Naive thymus-derived CD4-positive, alpha-beta T cell (primary cell): Measurements from ENCODE around the gene PRC1. TPM values are rescaled to one million over a fixed set of nuclear protein-coding genes. Genes with fewer than 3 reads are reported as not detected.
A peak's percentile ranks its signal among the peaks of the same experiment; 100 is the strongest.
"Not testable (repeated sequence)": the region's sequence is repeated elsewhere in the genome, so short reads cannot be mapped to it uniquely, and the experiment has no call there.

Experiments
- ATAC-seq: fragments of 150-1000 bp; cut with Tn5 transposase; 2 replicates; pipeline ENCODE4 v1.10.0; 2021; ENCODE audit warnings: mild to moderate bottlenecking, moderate library complexity
- CTCF ChIA-PET: fragments of 350-600 bp; sonication (Branson Sonifier 250); formaldehyde crosslinking; loops from one replicate; lab custom pipeline; 2021; ENCODE audit warnings: antibody characterized with exemption; lab: Charles Lee
- POLR2A ChIA-PET: fragments of 350-600 bp; sonication (Branson Sonifier 250); formaldehyde crosslinking; loops from one replicate; lab custom pipeline; 2021; ENCODE audit warnings: antibody characterized with exemption, inconsistent platforms; lab: Charles Lee
- DNase-seq, 9 donors: peaks; one replicate each; pipeline versions ENCODE4 v3.0.0 to v3.0.0-alpha.2; 2020 to 2022; ENCODE audit warnings: mixed read lengths in 1 of 9
- H3K27ac ChIP-seq: one replicate; pipeline ENCODE4 v1.7.0; 2013; ENCODE audit warnings: mild to moderate bottlenecking, low read depth, low read length, moderate library complexity
- H3K27me3 ChIP-seq, 2 donors: one replicate each; pipeline ENCODE4 v1.7.0; 2013; ENCODE audit warnings: low read length in 2 of 2, mild to moderate bottlenecking in 2 of 2, moderate library complexity in 2 of 2; ENCODE audit not compliant: control insufficient read depth in 2 of 2, insufficient read depth in 2 of 2
- H3K36me3 ChIP-seq, 3 experiments: 1 replicate in 2 of 3; 2 replicates in 1 of 3; pipeline ENCODE4 v1.7.0; 2013; ENCODE audit warnings: low read length in 3 of 3, mild to moderate bottlenecking in 3 of 3, moderate library complexity in 1 of 3; ENCODE audit not compliant: insufficient read depth in 3 of 3, control insufficient read depth in 2 of 3
- H3K4me1 ChIP-seq, 2 donors: one replicate each; pipeline ENCODE4 v1.7.0; 2013; ENCODE audit warnings: low read length in 2 of 2, mild to moderate bottlenecking in 2 of 2, moderate library complexity in 1 of 2; ENCODE audit not compliant: control insufficient read depth in 2 of 2, insufficient read depth in 2 of 2
- H3K4me3 ChIP-seq: 2 replicates; pipeline ENCODE4 v1.7.0; 2013; ENCODE audit warnings: mild to moderate bottlenecking, low read length
- H3K9me3 ChIP-seq, 3 experiments: 1 replicate in 2 of 3; 2 replicates in 1 of 3; pipeline ENCODE4 v1.7.0; 2013; ENCODE audit warnings: low read length in 3 of 3; ENCODE audit not compliant: control insufficient read depth in 2 of 3
- H3K27ac Mint-ChIP-seq, 9 donors: one replicate each; pipeline ENCODE4 v1.8.0; 2020 to 2022; ENCODE audit warnings: mixed read lengths in 9 of 9, mild to moderate bottlenecking in 8 of 9, moderate library complexity in 5 of 9, inconsistent platforms in 2 of 9
- H3K27me3 Mint-ChIP-seq, 5 donors: one replicate each; pipeline ENCODE4 v1.8.0; 2021 to 2022; ENCODE audit warnings: mixed read lengths in 5 of 5, mild to moderate bottlenecking in 1 of 5
- H3K36me3 Mint-ChIP-seq, 5 donors: one replicate each; pipeline ENCODE4 v1.8.0; 2020 to 2022; ENCODE audit warnings: mixed read lengths in 5 of 5, mild to moderate bottlenecking in 3 of 5, inconsistent platforms in 1 of 5
- H3K4me1 Mint-ChIP-seq, 7 donors: one replicate each; pipeline ENCODE4 v1.8.0; 2020 to 2022; ENCODE audit warnings: mixed read lengths in 7 of 7, mild to moderate bottlenecking in 3 of 7, inconsistent platforms in 1 of 7
- H3K4me3 Mint-ChIP-seq, 10 donors: one replicate each; pipeline ENCODE4 v1.8.0; 2020 to 2022; ENCODE audit warnings: mild to moderate bottlenecking in 10 of 10, mixed read lengths in 10 of 10, moderate library complexity in 6 of 10, inconsistent platforms in 2 of 10
- H3K9me3 Mint-ChIP-seq, 11 donors: one replicate each; pipeline ENCODE4 v1.8.0; 2020 to 2022; ENCODE audit warnings: mixed read lengths in 11 of 11, mild to moderate bottlenecking in 4 of 11, inconsistent platforms in 1 of 11, moderate library complexity in 1 of 11
- intact Hi-C, 2 donors: fragments of 100-400 bp; cut with micrococcal nuclease; formaldehyde crosslinking; loops; one replicate each; pipeline ENCODE4 v1.15.1; 2023
- polyA plus RNA-seq, 2 donors: library from polyadenylated mRNA; unstranded; fragments of 300-500 nt; fragmentation: Illumina TruSeq; gene quantifications; one replicate each; pipeline ENCODE4 v1.2.3, GENCODE V29; 2021
- total RNA-seq, 6 experiments: library from RNA in 5 of 6; stranded (reverse) in 5 of 6; gene quantifications; 1 replicate in 5 of 6; 2 replicates in 1 of 6; pipeline ENCODE4 v1.2.3 and lab custom pipeline; 2021 to 2026

Gene PRC1
- total and polyA plus RNA-seq, 7 experiments from 2014 or later: 0.47 to 98.9 (median 4.4) TPM

DNA sequence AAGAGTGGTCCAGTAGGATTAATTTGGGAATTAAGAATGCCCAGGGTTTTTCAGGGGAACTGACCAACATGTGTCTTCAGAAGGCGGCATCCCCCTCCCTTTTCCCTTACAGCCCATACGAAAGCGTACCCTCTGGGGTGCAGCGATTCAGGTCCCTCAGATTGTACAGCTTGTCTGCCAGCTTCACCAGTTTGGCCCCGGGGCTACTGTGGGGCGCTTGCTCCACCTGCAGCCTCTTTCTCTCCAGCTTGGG, 62.8 kb downstream of the PRC1 start:
- POLR2A ChIA-PET: interaction anchor here (0.6 to 9.3 kb wide), 20 partner anchors 9 to 919 kb away, joined by 3 to 213 read pairs (median 4); partner anchors contain the start of genes BLM, MAN2A2, RCCD1 and TTLL13
- Histone ChIP-seq H3K9me3 (no peaks in the 10 kb centered on the region), H3K4me1 (peaks cover 32 to 50% of the 10 kb centered on the region in 2 donors)

DNA sequence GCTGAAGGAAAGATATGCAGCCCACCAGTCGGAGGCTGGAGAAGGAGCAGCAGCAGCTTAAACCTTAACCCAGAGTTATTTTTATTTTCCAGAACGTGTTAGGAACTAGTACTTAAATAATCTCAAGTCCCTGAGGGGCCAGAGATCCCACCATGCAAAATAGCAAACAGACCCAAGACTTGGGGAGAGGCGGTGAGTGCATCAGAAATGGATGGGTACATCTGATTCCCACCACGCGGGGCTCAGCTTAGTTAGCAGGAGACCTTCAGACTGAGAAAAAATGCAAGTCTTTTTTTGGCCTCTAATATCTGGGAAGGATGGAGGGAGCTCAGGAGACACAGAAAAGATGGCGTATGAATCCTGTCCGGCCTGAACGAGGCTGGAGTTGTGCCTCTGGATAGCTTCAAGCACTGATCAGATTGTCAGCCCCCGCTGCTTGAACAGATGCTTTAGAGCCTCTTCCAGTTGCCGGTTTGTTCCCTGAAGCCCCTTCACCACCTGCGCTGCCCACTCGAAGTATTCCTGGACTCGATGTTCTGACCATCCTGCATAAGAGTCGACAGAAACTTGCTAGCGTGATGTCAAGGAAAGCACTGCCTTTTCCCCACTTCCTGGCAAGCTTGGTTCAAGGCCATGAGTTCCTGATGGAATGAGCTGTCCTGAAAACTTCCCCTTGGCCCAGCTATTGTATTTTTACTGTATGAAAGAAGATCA, 63.3 kb downstream of the PRC1 start:
- ATAC-seq: no peak
- Histone ChIP-seq H3K9me3 (no peaks in the 10 kb centered on the region), H3K4me1 (peaks cover 27 to 45% of the 10 kb centered on the region in 2 donors), H3K4me3 (peak overlapping the region; percentile 97), H3K27me3 (no peaks in the 10 kb centered on the region), H3K27ac (peak overlapping the region; percentile 79), H3K36me3 (no peaks in the 10 kb centered on the region)
- peak overlapping the region; percentile 96 to 100 (median 98) for H3K4me3 Mint-ChIP-seq
- POLR2A ChIA-PET: interaction anchor here (0.5 to 9.3 kb wide), 18 partner anchors 8 to 919 kb away, joined by 3 to 213 read pairs (median 6); partner anchors contain the start of genes BLM, MAN2A2, RCCD1 and TTLL13
- H3K27me3 Mint-ChIP-seq: no peaks in the 10 kb centered on the region
- H3K4me1 Mint-ChIP-seq: peaks cover 27 to 53% (median 44%) of the 10 kb centered on the region in 7 donors
- H3K36me3 Mint-ChIP-seq: peaks cover 0 to 5% (median 0%) of the 10 kb centered on the region in 5 donors
- intact Hi-C loops: loop anchor here (1.0 to 10.0 kb wide), 8 partner anchors 23 to 1596 kb away; partner anchors contain the start of genes IDH2 (in 1 of the 2), MAN2A2 (in 1 of the 2), POLG (in 1 of the 2) and RCCD1 (in 1 of the 2)
- peak overlapping the region; percentile 94 to 99 (median 98) for H3K27ac Mint-ChIP-seq
- DNase-seq: no peak
- CTCF ChIA-PET: interaction anchor here (0.5 to 10.2 kb wide), 15 partner anchors 8 to 1058 kb away, joined by 3 to 150 read pairs (median 4); partner anchors contain the start of genes MAN2A2, RCCD1 and VPS33B
- peaks cover 0 to 2% (median 0%) of the 10 kb centered on the region in 11 donors for H3K9me3 Mint-ChIP-seq

More for the DNA sequence above, 62.8 kb downstream of the PRC1 start:
- DNase-seq (no peak), ATAC-seq (no peak)
- Mint-ChIP-seq H3K27me3 (no peaks in the 10 kb centered on the region), H3K9me3 (peaks cover 0 to 2% (median 0%) of the 10 kb centered on the region in 11 donors), H3K4me3 (peak overlapping the region; percentile 96 to 100 (median 98)), H3K27ac (peak overlapping the region; percentile 91 to 99 (median 98)), H3K36me3 (peaks cover 0 to 10% (median 3%) of the 10 kb centered on the region in 5 donors), H3K4me1 (peaks cover 32 to 58% (median 49%) of the 10 kb centered on the region in 7 donors)
- CTCF ChIA-PET: interaction anchor here (0.5 to 10.2 kb wide), 15 partner anchors 8 to 1058 kb away, joined by 3 to 150 read pairs (median 4); partner anchors contain the start of genes MAN2A2, RCCD1 and VPS33B
- Histone ChIP-seq H3K4me3 (peak overlapping the region; percentile 97), H3K27me3 (no peaks in the 10 kb centered on the region), H3K27ac (peak overlapping the region; percentile 79), H3K36me3 (no peaks in the 10 kb centered on the region)
- intact Hi-C loops: loop anchor here (1.0 to 10.0 kb wide), 7 partner anchors 28 to 1597 kb away; partner anchors contain the start of genes IDH2 (in 1 of the 2), MAN2A2 (in 1 of the 2), POLG (in 1 of the 2) and SLCO3A1 (in 1 of the 2)

DNA sequence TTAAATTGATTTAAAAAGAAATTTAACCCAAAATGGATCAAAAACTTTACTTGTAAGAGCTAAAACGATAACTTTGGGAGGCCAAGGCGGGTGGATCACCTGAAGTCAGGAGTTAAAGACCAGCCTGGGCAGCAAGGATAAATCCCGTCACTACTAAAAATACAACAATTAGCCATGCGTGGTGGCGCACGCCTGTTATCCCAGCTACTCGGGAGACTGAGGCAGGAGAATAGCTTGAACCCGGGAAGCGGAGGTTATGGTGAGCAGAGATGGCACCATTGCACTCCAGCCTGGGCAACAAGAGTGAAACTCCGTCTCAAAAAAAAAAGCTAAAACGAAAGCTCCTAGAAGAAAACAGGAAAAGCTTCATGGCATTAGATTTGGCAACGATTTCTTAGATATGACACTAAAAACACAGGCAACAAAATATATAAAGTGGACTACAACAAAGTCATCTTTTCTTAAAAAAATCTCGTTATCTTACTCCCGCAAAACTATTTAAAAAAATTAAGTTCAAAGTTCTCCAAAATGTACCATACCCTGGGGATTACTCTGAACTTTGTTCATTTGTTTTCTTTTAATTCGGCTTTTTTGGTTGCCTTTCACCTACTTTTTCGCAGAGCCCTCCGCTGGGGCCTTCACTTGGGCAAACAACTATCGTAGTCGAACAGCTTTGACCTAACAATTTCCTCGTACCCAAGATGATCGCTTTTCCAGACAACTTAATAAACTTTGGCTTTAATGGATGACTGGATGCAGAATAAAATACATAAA, 64.9 kb downstream of the PRC1 start:
- Mint-ChIP-seq H3K36me3 (peaks cover 0 to 5% (median 0%) of the 10 kb centered on the region in 5 donors), H3K9me3 (peaks cover 0 to 2% (median 0%) of the 10 kb centered on the region in 11 donors), H3K4me3 (peak overlapping the region; percentile 87 to 100 (median 98)), H3K27me3 (no peaks in the 10 kb centered on the region), H3K27ac (peak overlapping the region; percentile 94 to 99 (median 98)), H3K4me1 (peaks cover 25 to 51% (median 37%) of the 10 kb centered on the region in 7 donors)
- intact Hi-C loops: loop anchor here (1.0 to 10.0 kb wide), 6 partner anchors 25 to 1595 kb away; partner anchors contain the start of genes IDH2 (in 1 of the 2), POLG (in 1 of the 2), RCCD1 (in 1 of the 2) and SLCO3A1 (in 1 of the 2)
- peak overlapping the region; percentile 79 for H3K27ac ChIP-seq
- ChIA-PET CTCF (interaction anchor here (0.7 to 10.2 kb wide), 4 partner anchors 26 to 541 kb away, joined by 3 to 150 read pairs (median 35); partner anchors contain the start of genes IQGAP1, MAN2A2 and RCCD1), POLR2A (interaction anchor here (0.6 to 9.3 kb wide), 15 partner anchors 7 to 994 kb away, joined by 3 to 213 read pairs (median 4); partner anchors contain the start of genes MAN2A2, RCCD1 and VPS33B)
- peak in 1 of 9 donors; percentile 11 for DNase-seq
- peaks cover 20 to 35% of the 10 kb centered on the region in 2 donors for H3K4me1 ChIP-seq
- no peaks in the 10 kb centered on the region for H3K27me3 ChIP-seq
- H3K36me3 ChIP-seq: no peaks in the 10 kb centered on the region
- peak overlapping the region; percentile 68 for H3K4me3 ChIP-seq
- H3K9me3 ChIP-seq: no peaks in the 10 kb centered on the region
- no peak for ATAC-seq

DNA sequence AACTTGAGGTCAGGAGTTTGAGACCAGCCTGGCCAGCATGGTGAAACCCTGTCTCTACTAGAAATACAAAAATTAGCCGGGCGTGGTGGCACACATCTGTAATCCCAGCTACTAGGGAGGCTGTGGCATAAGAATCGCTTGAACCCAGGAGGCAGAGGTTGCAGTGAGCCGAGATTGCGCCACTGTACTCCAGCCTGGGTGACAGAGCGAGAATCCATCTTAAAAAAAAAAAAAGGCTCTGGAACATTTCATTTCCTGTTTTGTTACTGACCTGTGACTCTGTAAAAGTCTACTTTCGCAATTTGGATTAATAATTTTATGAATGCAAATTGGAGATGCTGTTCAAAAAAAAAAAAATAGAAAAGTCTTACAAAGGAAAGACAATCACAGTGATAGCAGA, 66.2 kb downstream of the PRC1 start:
- intact Hi-C loops, CTCF ChIA-PET, H3K27me3 Mint-ChIP-seq, ATAC-seq, H3K27ac ChIP-seq, DNase-seq, H3K4me3 ChIP-seq, H3K36me3 ChIP-seq, H3K9me3 ChIP-seq, H3K27me3 ChIP-seq, H3K36me3 Mint-ChIP-seq, H3K9me3 Mint-ChIP-seq: not testable (repeated sequence)
- Mint-ChIP-seq H3K4me1 (peaks cover 20 to 49% (median 32%) of the 10 kb centered on the region in 7 donors), H3K27ac (peak overlapping the region in 6 of 9 donors; percentile 8 to 98 (median 52)), H3K4me3 (peak overlapping the region in 7 of 10 donors; percentile 32 to 69 (median 54))
- peaks cover 14 to 26% of the 10 kb centered on the region in 2 donors for H3K4me1 ChIP-seq
- POLR2A ChIA-PET: interaction anchor here (0.6 kb wide), 1 partner anchor 53 kb away, joined by 4 read pairs; no protein-coding TSS in a partner anchor

GRCh38 chr15:90926766-90927165, 67.6 kb downstream of the PRC1 start:
- H3K27ac ChIP-seq, CTCF ChIA-PET, H3K9me3 ChIP-seq, H3K4me3 Mint-ChIP-seq, intact Hi-C loops, H3K9me3 Mint-ChIP-seq, DNase-seq, ATAC-seq, H3K36me3 ChIP-seq, H3K36me3 Mint-ChIP-seq, H3K27me3 Mint-ChIP-seq, H3K4me3 ChIP-seq, POLR2A ChIA-PET, H3K27me3 ChIP-seq: not testable (repeated sequence)
- peaks cover 14 to 18% of the 10 kb centered on the region in 2 donors for H3K4me1 ChIP-seq
- H3K27ac Mint-ChIP-seq: peak overlapping the region in 1 of 9 donors; percentile 23
- peaks cover 15 to 54% (median 24%) of the 10 kb centered on the region in 7 donors for H3K4me1 Mint-ChIP-seq
